ENCODE data around the gene CACNA1H. TPM values are rescaled to one million over a fixed set of nuclear protein-coding genes. Genes with fewer than 3 reads are reported as not detected.

CACNA1H gene
- total and polyA plus RNA-seq, 2 experiments from 2014 or later, result 9.1 TPM

DNA sequence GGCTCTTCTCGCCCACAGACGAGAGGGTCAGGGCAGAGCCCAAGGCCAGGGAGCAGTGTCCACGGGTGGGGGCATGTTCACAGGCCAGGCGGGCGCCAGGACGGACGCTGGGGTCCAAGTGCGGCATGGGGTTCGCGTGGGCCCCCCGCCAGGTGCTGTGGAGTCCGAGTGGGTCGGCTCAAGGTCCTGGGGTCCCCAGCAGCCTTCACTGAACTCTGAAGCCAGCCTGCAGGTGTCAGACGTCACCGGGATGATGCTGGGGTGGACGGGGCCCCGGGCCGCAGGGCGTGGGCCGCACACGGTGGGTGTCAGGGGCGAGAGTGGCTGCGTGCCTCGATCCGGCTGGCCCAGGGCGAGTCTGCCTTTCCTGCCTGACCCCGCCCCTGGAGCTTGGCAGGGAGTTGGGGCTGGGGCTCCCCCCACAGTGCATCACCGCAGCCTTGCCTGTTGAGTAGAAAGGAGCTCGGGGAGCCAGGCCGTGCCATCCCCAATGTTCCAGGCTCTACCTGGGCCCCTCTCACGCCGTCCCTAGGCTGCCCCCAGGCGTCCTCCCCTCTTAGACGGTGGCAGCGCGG is 19.0 kb downstream of the CACNA1H start:
- H3K9me3 ChIP-seq (ENCODE audit: low read depth), result no peaks in the 10 kb centered on the region
- no peak overlapping the region for H2AFZ ChIP-seq
- TF ChIP-seq EZH2phosphoT487 (IDR thresholded peaks at IDR 0.05; ENCODE audit: low read depth, severe bottlenecking, unreplicated experiment), result no peak
- no peak for TF ChIP-seq EZH2 (IDR thresholded peaks at IDR 0.05; ENCODE audit: borderline replicate concordance)
- TF ChIP-seq, protein P1, sequence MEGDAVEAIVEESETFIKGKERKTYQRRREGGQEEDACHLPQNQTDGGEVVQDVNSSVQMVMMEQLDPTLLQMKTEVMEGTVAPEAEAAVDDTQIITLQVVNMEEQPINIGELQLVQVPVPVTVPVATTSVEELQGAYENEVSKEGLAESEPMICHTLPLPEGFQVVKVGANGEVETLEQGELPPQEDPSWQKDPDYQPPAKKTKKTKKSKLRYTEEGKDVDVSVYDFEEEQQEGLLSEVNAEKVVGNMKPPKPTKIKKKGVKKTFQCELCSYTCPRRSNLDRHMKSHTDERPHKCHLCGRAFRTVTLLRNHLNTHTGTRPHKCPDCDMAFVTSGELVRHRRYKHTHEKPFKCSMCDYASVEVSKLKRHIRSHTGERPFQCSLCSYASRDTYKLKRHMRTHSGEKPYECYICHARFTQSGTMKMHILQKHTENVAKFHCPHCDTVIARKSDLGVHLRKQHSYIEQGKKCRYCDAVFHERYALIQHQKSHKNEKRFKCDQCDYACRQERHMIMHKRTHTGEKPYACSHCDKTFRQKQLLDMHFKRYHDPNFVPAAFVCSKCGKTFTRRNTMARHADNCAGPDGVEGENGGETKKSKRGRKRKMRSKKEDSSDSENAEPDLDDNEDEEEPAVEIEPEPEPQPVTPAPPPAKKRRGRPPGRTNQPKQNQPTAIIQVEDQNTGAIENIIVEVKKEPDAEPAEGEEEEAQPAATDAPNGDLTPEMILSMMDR (IDR thresholded peaks at IDR 0.05; ENCODE audit: poor library complexity), result no peak
- H3K79me2 ChIP-seq, result no peaks in the 10 kb centered on the region
- H4K20me1 ChIP-seq (ENCODE audit: insufficient read depth, poor library complexity, severe bottlenecking), result no peaks in the 10 kb centered on the region
- DNase-seq (ENCODE audit: low spot score), result no peak
- H3K9me2 ChIP-seq (replicated peaks; ENCODE audit: insufficient read depth), result no peaks in the 10 kb centered on the region
- no peaks in the 10 kb centered on the region for H3K27me3 ChIP-seq
- H3K36me3 ChIP-seq (replicated peaks; ENCODE audit: insufficient read depth, low read depth), result no peaks in the 10 kb centered on the region
- no peaks in the 10 kb centered on the region for H3K4me1 ChIP-seq (ENCODE audit: insufficient read depth)
- H3K4me3 ChIP-seq, result no peak overlapping the region
- H3K4me2 ChIP-seq, result no peak overlapping the region
- no peak overlapping the region for H3K27ac ChIP-seq
- 97% methylated on average over 35 of the region's 36 CpGs for WGBS (ENCODE audit: low lambda C conversion rate, missing lambda C conversion rate)

DNA sequence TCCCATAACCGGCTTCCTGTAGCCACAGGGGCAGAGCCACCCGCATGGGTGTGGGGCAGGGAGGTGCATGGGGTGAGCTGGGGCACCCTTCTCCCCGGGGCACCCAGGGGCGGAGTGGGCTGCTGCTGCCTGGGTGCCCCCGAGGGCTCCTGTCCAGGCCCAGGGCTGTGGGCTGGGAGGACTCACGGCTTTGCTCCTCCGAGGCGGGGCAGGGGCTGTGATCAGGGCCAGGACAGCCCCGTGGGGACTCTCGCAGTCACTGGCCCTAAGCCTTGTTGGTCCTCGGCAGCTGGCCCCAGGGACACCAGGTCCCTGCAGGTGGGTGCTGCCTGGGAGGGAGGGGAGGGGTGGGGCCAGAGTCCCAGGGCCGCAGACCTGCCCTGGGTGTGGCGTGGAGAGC is 19.7 kb downstream of the CACNA1H start:
- Histone ChIP-seq H3K4me1 (ENCODE audit: insufficient read depth) (no peaks in the 10 kb centered on the region), H2AFZ (no peak overlapping the region), H3K27ac (no peak overlapping the region), H3K36me3 (replicated peaks; ENCODE audit: insufficient read depth, low read depth) (no peaks in the 10 kb centered on the region), H3K9me3 (ENCODE audit: low read depth) (no peaks in the 10 kb centered on the region), H3K4me2 (no peak overlapping the region), H3K4me3 (no peak overlapping the region), H3K79me2 (no peaks in the 10 kb centered on the region), H3K9me2 (replicated peaks; ENCODE audit: insufficient read depth) (no peaks in the 10 kb centered on the region), H3K27me3 (no peaks in the 10 kb centered on the region), H4K20me1 (ENCODE audit: insufficient read depth, poor library complexity, severe bottlenecking) (no peaks in the 10 kb centered on the region)
- no peak for DNase-seq (ENCODE audit: low spot score)
- TF ChIP-seq, protein P1 (IDR thresholded peaks at IDR 0.05; ENCODE audit: poor library complexity), result no peak
- TF ChIP-seq EZH2phosphoT487 (IDR thresholded peaks at IDR 0.05; ENCODE audit: low read depth, severe bottlenecking, unreplicated experiment), result no peak
- no peak for TF ChIP-seq EZH2 (IDR thresholded peaks at IDR 0.05; ENCODE audit: borderline replicate concordance)
- WGBS (ENCODE audit: low lambda C conversion rate, missing lambda C conversion rate), result 88% methylated on average over 13 of the region's 13 CpGs

DNA sequence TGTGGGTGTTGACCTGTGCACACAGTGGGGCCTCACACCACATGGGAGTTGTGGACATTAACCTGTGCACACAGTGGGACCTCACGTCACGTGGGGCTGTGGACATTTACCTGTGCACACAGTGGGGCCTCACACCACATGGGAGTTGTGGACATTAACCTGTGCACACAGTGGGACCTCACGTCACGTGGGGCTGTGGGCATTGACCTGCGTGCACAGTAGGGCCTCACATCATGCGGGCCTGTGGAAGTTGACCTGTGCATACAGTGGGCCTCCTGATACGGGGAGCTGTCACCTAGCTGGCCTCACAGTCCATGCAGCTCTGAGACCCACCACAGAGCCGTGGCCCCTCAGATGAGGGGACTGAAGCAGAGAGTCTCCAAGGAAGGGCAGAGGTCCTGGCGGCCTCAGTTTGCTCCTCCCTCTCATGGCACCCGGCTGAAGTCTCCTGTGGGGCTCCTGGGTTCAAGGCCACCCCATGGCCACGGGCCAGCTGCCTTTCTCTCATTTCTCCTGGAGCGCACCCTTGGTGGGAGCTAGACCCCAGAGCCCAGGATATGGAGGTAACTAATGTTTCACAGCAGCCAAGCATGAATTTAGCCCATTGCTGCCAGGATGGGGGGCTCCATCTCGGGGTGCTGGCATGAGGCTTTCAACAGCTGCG is 21.0 kb downstream of the CACNA1H start:
- no peak overlapping the region for H3K4me2 ChIP-seq
- no peaks in the 10 kb centered on the region for H3K36me3 ChIP-seq (replicated peaks; ENCODE audit: insufficient read depth, low read depth)
- DNase-seq (ENCODE audit: low spot score), result no peak
- H3K27ac ChIP-seq, result no peak overlapping the region
- no peak overlapping the region for H2AFZ ChIP-seq
- no peak overlapping the region for H3K4me3 ChIP-seq
- WGBS (ENCODE audit: low lambda C conversion rate, missing lambda C conversion rate), result 98% methylated on average over 12 of the region's 14 CpGs
- no peaks in the 10 kb centered on the region for H3K79me2 ChIP-seq
- TF ChIP-seq EZH2 (IDR thresholded peaks at IDR 0.05; ENCODE audit: borderline replicate concordance) (no peak), EZH2phosphoT487 (IDR thresholded peaks at IDR 0.05; ENCODE audit: low read depth, severe bottlenecking, unreplicated experiment) (no peak)
- TF ChIP-seq, protein P1 (IDR thresholded peaks at IDR 0.05; ENCODE audit: poor library complexity), result no peak
- no peaks in the 10 kb centered on the region for H4K20me1 ChIP-seq (ENCODE audit: insufficient read depth, poor library complexity, severe bottlenecking)
- no peaks in the 10 kb centered on the region for H3K27me3 ChIP-seq
- H3K9me2 ChIP-seq (replicated peaks; ENCODE audit: insufficient read depth), result no peaks in the 10 kb centered on the region
- H3K4me1 ChIP-seq (ENCODE audit: insufficient read depth), result no peaks in the 10 kb centered on the region
- no peaks in the 10 kb centered on the region for H3K9me3 ChIP-seq (ENCODE audit: low read depth)
